ENCODE data around the gene MTF1. TPM values are rescaled to one million over a fixed set of nuclear protein-coding genes. Genes with fewer than 3 reads are reported as not detected.

Gene MTF1
- total RNA-seq, 1 donor from 2014 or later = 10.6 TPM

- DNase-seq (ENCODE audit: low spot score in 2 of 2) = no peak
- TF ChIP-seq CTCF (IDR thresholded peaks at IDR 0.05) = no peak
- intact Hi-C loops (cut with DNase I) = no loop called here
- Histone ChIP-seq H3K4me3 (no peak overlapping the region), H3K36me3 (peaks cover 4 to 13% of the 10 kb centered on the region in 2 donors), H3K27me3 (no peaks in the 10 kb centered on the region), H3K4me1 (peaks cover 6 to 33% of the 10 kb centered on the region in 2 donors), H3K9me3 (no peaks in the 10 kb centered on the region), H3K27ac (no peak overlapping the region)
Observed at GRCh38 chr1:37854406-37854805, 5.0 kb downstream of the MTF1 start.

DNA sequence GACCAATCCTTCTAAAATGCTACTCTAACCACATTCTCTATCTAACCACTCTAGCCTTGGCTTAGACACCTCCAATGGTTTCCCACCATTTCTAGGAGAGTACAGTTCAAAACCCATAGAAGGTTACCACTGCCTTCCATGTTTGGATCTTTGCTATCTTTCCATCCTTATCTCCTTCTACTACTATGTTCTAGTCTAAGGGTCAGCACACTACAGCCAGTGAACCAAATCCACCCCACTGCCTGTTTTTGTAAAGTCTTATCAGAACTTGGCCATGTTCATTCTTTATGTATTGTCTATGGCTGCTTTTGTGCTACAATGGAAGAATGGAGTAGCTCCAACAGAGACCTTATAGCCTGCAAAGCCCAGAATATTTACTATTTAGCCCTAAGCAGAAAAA lies 6.2 kb downstream of the MTF1 start:
- Histone ChIP-seq H3K27ac (no peak overlapping the region), H3K36me3 (peaks cover 4 to 13% of the 10 kb centered on the region in 2 donors), H3K9me3 (no peaks in the 10 kb centered on the region), H3K4me1 (peaks cover 0 to 26% of the 10 kb centered on the region in 2 donors), H3K4me3 (no peak overlapping the region), H3K27me3 (no peaks in the 10 kb centered on the region)
- no peak for TF ChIP-seq CTCF (IDR thresholded peaks at IDR 0.05)
- intact Hi-C loops (cut with DNase I) = no loop called here
- DNase-seq (ENCODE audit: low spot score in 2 of 2) = no peak

- TF ChIP-seq CTCF (IDR thresholded peaks at IDR 0.05) = no peak
- Histone ChIP-seq H3K27ac (no peak overlapping the region), H3K9me3 (no peaks in the 10 kb centered on the region), H3K36me3 (peaks cover 8 to 19% of the 10 kb centered on the region in 2 donors), H3K27me3 (no peaks in the 10 kb centered on the region), H3K4me1 (peaks cover 0 to 26% of the 10 kb centered on the region in 2 donors), H3K4me3 (no peak overlapping the region)
- intact Hi-C loops (cut with DNase I) = no loop called here
- no peak for DNase-seq (ENCODE audit: low spot score in 2 of 2)
Observed at GRCh38 chr1:37851782-37852210, 7.6 kb downstream of the MTF1 start.

- no peak overlapping the region for H3K4me3 ChIP-seq
- no peak overlapping the region for H3K27ac ChIP-seq
- TF ChIP-seq CTCF (IDR thresholded peaks at IDR 0.05) = no peak
- peaks cover 0 to 24% of the 10 kb centered on the region in 2 donors for H3K4me1 ChIP-seq
- intact Hi-C loops (cut with DNase I) = no loop called here
- no peak for DNase-seq (ENCODE audit: low spot score in 2 of 2)
- no peaks in the 10 kb centered on the region for H3K9me3 ChIP-seq
- peaks cover 8 to 19% of the 10 kb centered on the region in 2 donors for H3K36me3 ChIP-seq
- H3K27me3 ChIP-seq = no peaks in the 10 kb centered on the region
Observed at GRCh38 chr1:37851262-37851661, 8.1 kb downstream of the MTF1 start.

- intact Hi-C loops (cut with DNase I) = no loop called here
- peaks cover 0 to 18% of the 10 kb centered on the region in 2 donors for H3K4me1 ChIP-seq
- H3K36me3 ChIP-seq = peaks cover 8 to 17% of the 10 kb centered on the region in 2 donors
- no peak overlapping the region for H3K27ac ChIP-seq
- TF ChIP-seq CTCF (IDR thresholded peaks at IDR 0.05) = no peak
- no peaks in the 10 kb centered on the region for H3K27me3 ChIP-seq
- H3K9me3 ChIP-seq = no peaks in the 10 kb centered on the region
- DNase-seq (ENCODE audit: low spot score in 2 of 2) = no peak
- H3K4me3 ChIP-seq = no peak overlapping the region
Observed at GRCh38 chr1:37850352-37850955, 8.9 kb downstream of the MTF1 start.
